HG02610 (cell line): ENCODE results near the gene ADAMTSL3.

ENCODE experiments used
- ATAC-seq: cut with Tn5 transposase; IDR thresholded peaks from one replicate; pipeline ENCODE4 v1.9.1; 2021; ENCODE audit warnings: mild to moderate bottlenecking, moderate library complexity; ENCODE audit not compliant: unreplicated experiment

ADAMTSL3 gene

GRCh38 chr15:83653639-83654378, at the start of gene ADAMTSL3:
Gene ADAMTSL3 (plus strand): TSS chr15:83654123. CDS start chr15:83655762, 1,639 bp downstream.
- ATAC-seq = no peak

- no peak for ATAC-seq
These were observed 49.4 kb upstream of the ADAMTSL3 start for GRCh38 chr15:83604549-83604948.

GRCh38 chr15:83605111-83605945, 48.6 kb upstream of the ADAMTSL3 start:
- ATAC-seq = no peak

- no peak for ATAC-seq
These were observed 43.8 kb upstream of the ADAMTSL3 start for GRCh38 chr15:83610132-83610531.

- ATAC-seq = no peak
These were observed 42.8 kb upstream of the ADAMTSL3 start for GRCh38 chr15:83610901-83611685.

- ATAC-seq = no peak
These were observed 41.7 kb upstream of the ADAMTSL3 start for GRCh38 chr15:83612226-83612625.

GRCh38 chr15:83612898-83613635, 40.9 kb upstream of the ADAMTSL3 start:
- no peak for ATAC-seq

GRCh38 chr15:83613714-83614113, 40.2 kb upstream of the ADAMTSL3 start:
- ATAC-seq = no peak

GRCh38 chr15:83616840-83617239, 37.1 kb upstream of the ADAMTSL3 start:
- no peak for ATAC-seq

GRCh38 chr15:83626171-83626802, 27.6 kb upstream of the ADAMTSL3 start:
- ATAC-seq = no peak

- ATAC-seq = no peak
These were observed 22.4 kb upstream of the ADAMTSL3 start for GRCh38 chr15:83631534-83631933.

GRCh38 chr15:83643201-83643600, 10.7 kb upstream of the ADAMTSL3 start:
- no peak for ATAC-seq

GRCh38 chr15:83644439-83644838, 9.5 kb upstream of the ADAMTSL3 start:
- ATAC-seq = no peak

- no peak for ATAC-seq
These were observed 3.1 kb upstream of the ADAMTSL3 start for GRCh38 chr15:83650831-83651230.

GRCh38 chr15:83651541-83651940, 2.4 kb upstream of the ADAMTSL3 start:
- ATAC-seq = no peak

- no peak for ATAC-seq
These were observed 1.2 kb upstream of the ADAMTSL3 start for GRCh38 chr15:83652626-83653204.

- no peak for ATAC-seq
These were observed 660 bp upstream of the ADAMTSL3 start for GRCh38 chr15:83653288-83653638.

GRCh38 chr15:83654379-83655236, 685 bp downstream of the ADAMTSL3 start:
- no peak for ATAC-seq

- no peak for ATAC-seq
These were observed 1.3 kb downstream of the ADAMTSL3 start for GRCh38 chr15:83655237-83655616.
